Adrenal gland (tissue), 5 donors: ENCODE results near the gene PCDHGB7.
"Not testable (repeated sequence)": the region's sequence is repeated elsewhere in the genome, so short reads cannot be mapped to it uniquely, and the experiment has no call there.

Source experiments
- POLR2A ChIP-seq, 2 donors: fragments of 450-650 bp; IDR thresholded peaks; one replicate each; pipeline ENCODE4 v1.6.1; 2017; ENCODE audit warnings: antibody characterized with exemption in 2 of 2, mild to moderate bottlenecking in 2 of 2, moderate library complexity in 1 of 2
- TF ChIP-seq, protein P1 (sequence below), 6 experiments: fragments of 450-650 bp in 4 of 6; fragments of 200-600 bp in 2 of 6; sonication (generic) in 1 of 6; IDR thresholded peaks; 1 replicate in 5 of 6; 2 replicates in 1 of 6; pipeline versions ENCODE4 v1.5.1 to v1.8.0; 2016 to 2021; ENCODE audit warnings: antibody characterized with exemption in 6 of 6, mild to moderate bottlenecking in 2 of 6, moderate library complexity in 1 of 6
- donor health status: DM: no; HTN: no; CAD: no.

DNA sequence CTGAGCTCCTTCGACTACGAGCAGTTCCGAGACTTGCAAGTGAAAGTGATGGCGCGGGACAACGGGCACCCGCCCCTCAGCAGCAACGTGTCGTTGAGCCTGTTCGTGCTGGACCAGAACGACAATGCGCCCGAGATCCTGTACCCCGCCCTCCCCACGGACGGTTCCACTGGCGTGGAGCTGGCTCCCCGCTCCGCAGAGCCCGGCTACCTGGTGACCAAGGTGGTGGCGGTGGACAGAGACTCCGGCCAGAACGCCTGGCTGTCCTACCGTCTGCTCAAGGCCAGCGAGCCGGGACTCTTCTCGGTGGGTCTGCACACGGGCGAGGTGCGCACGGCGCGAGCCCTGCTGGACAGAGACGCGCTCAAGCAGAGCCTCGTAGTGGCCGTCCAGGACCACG lies 14.8 kb downstream of the PCDHGB7 start:
- TF ChIP-seq, protein P1, sequence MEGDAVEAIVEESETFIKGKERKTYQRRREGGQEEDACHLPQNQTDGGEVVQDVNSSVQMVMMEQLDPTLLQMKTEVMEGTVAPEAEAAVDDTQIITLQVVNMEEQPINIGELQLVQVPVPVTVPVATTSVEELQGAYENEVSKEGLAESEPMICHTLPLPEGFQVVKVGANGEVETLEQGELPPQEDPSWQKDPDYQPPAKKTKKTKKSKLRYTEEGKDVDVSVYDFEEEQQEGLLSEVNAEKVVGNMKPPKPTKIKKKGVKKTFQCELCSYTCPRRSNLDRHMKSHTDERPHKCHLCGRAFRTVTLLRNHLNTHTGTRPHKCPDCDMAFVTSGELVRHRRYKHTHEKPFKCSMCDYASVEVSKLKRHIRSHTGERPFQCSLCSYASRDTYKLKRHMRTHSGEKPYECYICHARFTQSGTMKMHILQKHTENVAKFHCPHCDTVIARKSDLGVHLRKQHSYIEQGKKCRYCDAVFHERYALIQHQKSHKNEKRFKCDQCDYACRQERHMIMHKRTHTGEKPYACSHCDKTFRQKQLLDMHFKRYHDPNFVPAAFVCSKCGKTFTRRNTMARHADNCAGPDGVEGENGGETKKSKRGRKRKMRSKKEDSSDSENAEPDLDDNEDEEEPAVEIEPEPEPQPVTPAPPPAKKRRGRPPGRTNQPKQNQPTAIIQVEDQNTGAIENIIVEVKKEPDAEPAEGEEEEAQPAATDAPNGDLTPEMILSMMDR (IDR thresholded peaks at IDR 0.05), result not testable (repeated sequence)
- not testable (repeated sequence) for TF ChIP-seq POLR2A (IDR thresholded peaks at IDR 0.05)
